GM12878 (cell line): ENCODE data around the gene GRAMD1B. TPM values are rescaled to one million over a fixed set of nuclear protein-coding genes. Genes with fewer than 3 reads are reported as not detected.

Experiments used
- ATF2 ChIP-seq: IDR thresholded peaks from 2 replicates; pipeline ENCODE4 v1.6.1; 2012; ENCODE audit warnings: low read length, inconsistent platforms
- ATF7 ChIP-seq: fragments of 450-650 bp; IDR thresholded peaks from 2 replicates; pipeline ENCODE4 v1.6.1; 2016; ENCODE audit warnings: low read depth, mild to moderate bottlenecking
- BCLAF1 ChIP-seq: fragments of 450-650 bp; IDR thresholded peaks from 2 replicates; pipeline ENCODE4 v1.6.1; 2017; ENCODE audit warnings: antibody characterized with exemption, mild to moderate bottlenecking, moderate library complexity
- BHLHE40 ChIP-seq, 2 experiments: fragments of 450-650 bp in 1 of 2; IDR thresholded peaks; 2 replicates each; pipeline ENCODE4 v1.6.1; 2011 to 2017; ENCODE audit warnings: low read depth in 2 of 2, borderline replicate concordance in 1 of 2, improper control_type of control experiment in 1 of 2, low read length in 1 of 2, mild to moderate bottlenecking in 1 of 2
- FOXK2 ChIP-seq: fragments of 450-650 bp; IDR thresholded peaks from 2 replicates; pipeline ENCODE4 v1.6.1; 2017; ENCODE audit warnings: mild to moderate bottlenecking, moderate library complexity
- KAT2A ChIP-seq: conservative IDR thresholded peaks from 2 replicates; pipeline ENCODE4 v1.6.1; 2011; ENCODE audit warnings: low read depth, low read length; ENCODE audit not compliant: control insufficient read depth
- MEF2B ChIP-seq: fragments of 450-650 bp; IDR thresholded peaks from 2 replicates; pipeline ENCODE4 v1.6.1; 2018; ENCODE audit warnings: mild to moderate bottlenecking, moderate library complexity; ENCODE audit not compliant: partially characterized antibody, poor library complexity, severe bottlenecking
- MTA2 ChIP-seq: fragments of 450-650 bp; IDR thresholded peaks from 2 replicates; pipeline ENCODE4 v1.6.1; 2016; ENCODE audit warnings: low read depth, mild to moderate bottlenecking, moderate library complexity
- NFXL1 ChIP-seq: fragments of 450-650 bp; IDR thresholded peaks from 2 replicates; pipeline ENCODE4 v1.6.1; 2017; ENCODE audit warnings: antibody characterized with exemption, mild to moderate bottlenecking, borderline replicate concordance
- REST ChIP-seq: IDR thresholded peaks from 2 replicates; pipeline ENCODE4 v1.6.1; 2012; ENCODE audit warnings: mild to moderate bottlenecking, low read depth, low read length
- WRNIP1 ChIP-seq: IDR thresholded peaks from 2 replicates; pipeline ENCODE4 v1.6.1; 2011; ENCODE audit warnings: low read depth, low read length, improper control_type of control experiment, borderline replicate concordance
- ZBED1 ChIP-seq: IDR thresholded peaks from 2 replicates; pipeline ENCODE4 v1.6.1; 2016; ENCODE audit warnings: borderline replicate concordance
- polyA plus RNA-seq, 11 experiments: library from polyadenylated mRNA; depleted of rRNA in 4 of 11; unstranded in 6 of 11; stranded (reverse) in 5 of 11; fragments of >200 nt; fragmentation: Nextera tagmentation in 4 of 11; fragmentation: Illumina TruSeq in 1 of 11; extraction: Ambion mirVana in 4 of 11; extraction: Trizol in 1 of 11; gene quantifications; 1 replicate in 1 of 11; 2 replicates in 10 of 11; pipeline versions ENCODE4 v1.2.1 to v1.2.3, GENCODE V29; 2011 to 2016; ENCODE audit warnings: inconsistent platforms in 2 of 11, missing spikeins in 2 of 11, low read depth in 1 of 11
- total RNA-seq, 4 experiments: library from RNA; depleted of rRNA in 3 of 4; stranded (reverse); fragments of >200 nt in 3 of 4; fragmentation: Illumina TruSeq in 1 of 4; extraction: Trizol in 1 of 4; gene quantifications; 2 replicates each; pipeline versions ENCODE4 v1.2.1 to v1.2.3, GENCODE V29; 2013 to 2021

GRAMD1B gene
- total and polyA plus RNA-seq, 10 of the 15 experiments (the other 5 are each of a cell fraction or from before 2014, with no cell fraction given): 1.9 to 49.1 (median 26.9) TPM

- no peak for TF ChIP-seq ATF2
- TF ChIP-seq BCLAF1: no peak
- no peak for TF ChIP-seq NFXL1
- TF ChIP-seq MEF2B: no peak
- no peak for TF ChIP-seq FOXK2
- no peak for TF ChIP-seq ATF7
- no peak for TF ChIP-seq BHLHE40 (IDR thresholded peaks at IDR 0.05; ENCODE audit: borderline replicate concordance in 1 of 2, low read depth in 2 of 2, low read length in 1 of 2)
- TF ChIP-seq REST: no peak
- TF ChIP-seq KAT2A: no peak
- TF ChIP-seq WRNIP1: no peak
- TF ChIP-seq MTA2: no peak
- no peak for TF ChIP-seq ZBED1
Measured at GRCh38 chr11:123469586-123469985, 39.5 kb downstream of the GRAMD1B start (continued).
